ENCODE measurements around the gene UFC1.

GRCh38 chr1:161158316-161159010 lies 4.7 kb downstream of the UFC1 start:
- TF ChIP-seq, protein P1, sequence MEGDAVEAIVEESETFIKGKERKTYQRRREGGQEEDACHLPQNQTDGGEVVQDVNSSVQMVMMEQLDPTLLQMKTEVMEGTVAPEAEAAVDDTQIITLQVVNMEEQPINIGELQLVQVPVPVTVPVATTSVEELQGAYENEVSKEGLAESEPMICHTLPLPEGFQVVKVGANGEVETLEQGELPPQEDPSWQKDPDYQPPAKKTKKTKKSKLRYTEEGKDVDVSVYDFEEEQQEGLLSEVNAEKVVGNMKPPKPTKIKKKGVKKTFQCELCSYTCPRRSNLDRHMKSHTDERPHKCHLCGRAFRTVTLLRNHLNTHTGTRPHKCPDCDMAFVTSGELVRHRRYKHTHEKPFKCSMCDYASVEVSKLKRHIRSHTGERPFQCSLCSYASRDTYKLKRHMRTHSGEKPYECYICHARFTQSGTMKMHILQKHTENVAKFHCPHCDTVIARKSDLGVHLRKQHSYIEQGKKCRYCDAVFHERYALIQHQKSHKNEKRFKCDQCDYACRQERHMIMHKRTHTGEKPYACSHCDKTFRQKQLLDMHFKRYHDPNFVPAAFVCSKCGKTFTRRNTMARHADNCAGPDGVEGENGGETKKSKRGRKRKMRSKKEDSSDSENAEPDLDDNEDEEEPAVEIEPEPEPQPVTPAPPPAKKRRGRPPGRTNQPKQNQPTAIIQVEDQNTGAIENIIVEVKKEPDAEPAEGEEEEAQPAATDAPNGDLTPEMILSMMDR (IDR thresholded peaks at IDR 0.05; ENCODE audit: poor library complexity) = no peak
- TF ChIP-seq EZH2 (IDR thresholded peaks at IDR 0.05; ENCODE audit: borderline replicate concordance) = no peak
- no peak for TF ChIP-seq EZH2phosphoT487 (IDR thresholded peaks at IDR 0.05; ENCODE audit: low read depth, severe bottlenecking, unreplicated experiment)

Measured in hepatocyte (in vitro differentiated cells).